C1 segment of cervical spinal cord (tissue), 14 donors: ENCODE data around the gene PDIA3.
A peak's percentile ranks its signal among the peaks of the same experiment; 100 is the strongest.
"Not testable (repeated sequence)": the region's sequence is repeated elsewhere in the genome, so short reads cannot be mapped to it uniquely, and the experiment has no call there.

ENCODE experiments used
- DNase-seq, 14 donors: peaks; one replicate each; lab custom pipeline; 2025; lab: John Stamatoyannopoulos, UW

PDIA3 gene

DNA sequence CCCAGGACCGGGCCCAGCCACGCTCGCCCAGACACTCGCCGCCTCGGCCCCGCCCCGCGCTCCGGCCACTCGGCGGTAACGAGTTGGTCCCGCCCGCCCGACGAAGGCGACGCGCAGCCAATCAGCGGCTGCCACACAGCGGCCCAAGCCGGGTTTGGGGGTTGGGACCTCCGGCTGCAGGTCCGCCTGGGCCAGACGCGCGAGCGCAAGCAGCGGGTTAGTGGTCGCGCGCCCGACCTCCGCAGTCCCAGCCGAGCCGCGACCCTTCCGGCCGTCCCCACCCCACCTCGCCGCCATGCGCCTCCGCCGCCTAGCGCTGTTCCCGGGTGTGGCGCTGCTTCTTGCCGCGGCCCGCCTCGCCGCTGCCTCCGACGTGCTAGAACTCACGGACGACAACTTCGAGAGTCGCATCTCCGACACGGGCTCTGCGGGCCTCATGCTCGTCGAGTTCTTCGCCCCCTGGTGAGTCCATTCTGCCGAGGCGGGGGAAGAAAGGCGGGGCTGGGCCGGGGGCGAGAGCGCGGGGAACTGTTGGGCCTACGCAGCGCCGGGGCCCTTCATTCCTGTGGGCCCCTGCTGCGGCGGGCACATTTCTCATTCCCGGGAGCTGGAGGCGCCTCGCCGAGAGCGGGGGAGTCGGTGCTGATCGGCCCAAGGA, at the start of gene PDIA3:
TSS of gene PDIA3 (plus strand) at position 194 of the 658 bp plus-strand sequence. CDS start at position 296, 102 bp downstream.
- peak; percentile 50 to 96 (median 87) for DNase-seq

DNA sequence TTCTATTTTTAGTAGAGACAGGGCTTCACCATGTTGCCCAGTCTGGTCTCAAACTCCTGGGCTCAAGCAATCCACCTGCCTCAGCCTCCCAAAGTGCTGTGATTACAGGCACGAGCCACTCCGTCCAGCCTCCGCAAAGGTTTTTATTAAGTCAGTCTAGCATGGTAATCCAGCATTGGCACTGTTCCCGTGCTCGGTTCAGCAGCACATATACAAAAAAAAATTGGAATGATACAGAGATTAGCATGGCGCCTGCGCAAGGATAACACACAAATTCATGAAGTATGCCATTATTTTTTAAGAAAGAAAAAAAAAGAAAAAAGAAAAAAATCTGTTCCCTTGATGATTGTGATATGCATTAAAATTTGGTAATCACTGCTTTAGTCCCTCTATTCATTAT, 44.1 kb upstream of the PDIA3 start:
- DNase-seq = peak in 1 of 14 donors; percentile 44

DNA sequence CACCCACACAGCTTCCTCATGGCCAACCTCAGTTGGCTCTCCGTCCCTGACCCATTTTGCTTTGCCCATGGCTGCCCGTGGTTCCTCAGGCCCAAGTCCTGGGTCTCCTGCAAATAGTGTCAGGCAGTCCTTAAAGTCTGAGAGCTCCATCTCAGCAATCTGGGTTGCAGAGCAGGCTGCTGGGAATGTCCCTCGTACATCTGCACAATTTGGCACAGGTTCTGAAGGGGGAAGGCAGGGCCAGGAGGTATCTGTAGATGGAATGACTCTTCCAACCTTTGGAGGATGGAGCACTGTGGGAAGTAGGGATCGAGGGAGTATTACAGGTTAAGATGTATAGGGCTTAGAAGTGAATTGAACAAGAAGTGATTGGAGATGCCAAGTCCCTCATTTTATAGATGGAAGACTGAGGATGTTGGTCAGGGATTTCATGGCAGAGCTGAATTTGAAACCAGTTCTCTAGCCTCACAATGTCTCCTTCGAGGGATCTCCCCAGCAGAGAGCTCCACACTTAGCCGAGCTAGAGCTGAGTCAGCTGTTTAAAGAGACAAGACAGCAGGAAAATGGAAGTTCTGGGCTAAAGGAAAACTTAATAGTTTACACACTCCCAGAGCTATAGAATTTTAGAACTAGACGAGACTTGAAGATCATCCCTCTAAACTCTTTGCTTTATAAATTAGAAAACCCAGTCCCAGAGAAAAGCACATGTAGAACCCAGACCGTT, 43.4 kb upstream of the PDIA3 start:
- DNase-seq = peak in 1 of 14 donors; percentile 27

DNA sequence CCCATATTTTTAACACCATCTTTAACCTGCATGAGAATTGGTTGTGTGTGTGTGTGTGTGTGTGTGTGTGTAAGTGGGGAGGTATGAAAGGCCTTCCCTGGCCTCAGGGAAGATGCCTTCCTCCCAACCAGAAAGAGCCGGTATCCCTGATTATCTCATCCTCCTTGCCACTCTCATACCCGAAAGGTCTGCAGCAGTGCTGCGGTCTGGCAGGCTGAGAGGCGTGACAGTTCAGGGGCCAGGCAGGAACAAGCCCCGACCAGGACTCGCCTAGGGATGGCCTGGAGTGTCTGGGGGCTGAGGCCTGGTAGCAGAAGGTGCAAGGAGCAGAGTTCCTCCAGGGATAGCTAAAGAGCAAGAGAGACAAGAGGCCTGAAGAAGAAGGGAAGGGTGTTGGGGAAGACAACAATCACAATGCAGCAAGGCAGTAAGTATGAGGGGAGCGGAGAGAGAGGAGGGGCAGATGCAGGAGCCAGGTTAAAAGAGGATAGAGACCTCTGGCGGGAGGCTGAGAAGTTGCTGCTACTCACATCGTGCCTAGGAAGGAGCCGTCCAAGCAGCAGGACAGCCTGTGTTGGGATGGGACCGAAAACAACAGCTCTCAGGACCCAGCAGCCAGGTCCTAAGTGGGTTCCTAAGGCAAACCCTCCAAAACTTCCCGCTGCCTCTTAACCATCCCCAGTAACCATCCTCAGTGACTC, 35.7 kb upstream of the PDIA3 start:
- DNase-seq = not testable (repeated sequence)

DNA sequence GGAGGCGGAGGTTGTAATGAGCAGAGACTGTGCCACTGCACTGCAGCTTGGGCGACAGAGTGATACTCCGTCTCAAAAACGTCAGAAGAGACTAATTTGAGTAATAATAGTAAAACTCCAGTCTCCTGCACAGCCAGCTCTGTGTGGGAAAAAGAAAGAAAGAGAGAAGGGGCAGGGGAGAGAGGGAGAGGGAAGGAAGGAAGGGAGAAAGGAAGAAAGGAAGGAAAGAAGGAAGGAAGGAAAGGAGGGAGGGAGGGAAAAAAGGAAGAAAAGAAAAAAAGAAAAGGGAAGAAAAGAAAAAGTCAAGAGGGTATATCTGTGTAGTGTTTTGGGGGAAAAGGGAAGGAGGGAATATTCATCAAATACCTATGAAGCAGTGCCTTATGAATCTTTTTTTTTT, 23.1 kb upstream of the PDIA3 start:
- DNase-seq = no peak

DNA sequence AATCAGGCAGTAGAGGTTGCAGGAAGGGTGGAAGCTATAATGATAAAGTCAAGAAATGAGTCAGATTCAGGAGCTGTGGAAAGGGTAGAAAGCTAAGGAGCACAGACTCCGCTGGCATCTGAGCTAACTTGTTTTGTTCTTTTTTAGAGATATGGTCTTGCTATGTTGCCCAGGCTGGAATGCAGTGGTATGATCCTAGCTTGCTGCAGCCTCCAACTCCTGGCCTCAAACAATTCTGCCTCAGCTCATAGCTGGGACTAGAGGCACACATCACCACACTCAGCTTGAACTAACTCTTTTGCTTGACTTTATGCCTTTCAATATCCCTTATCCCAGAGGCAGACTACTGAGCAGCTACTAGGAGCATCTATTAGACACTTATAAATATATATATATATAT, 19.9 kb upstream of the PDIA3 start:
- DNase-seq = not testable (repeated sequence)

DNA sequence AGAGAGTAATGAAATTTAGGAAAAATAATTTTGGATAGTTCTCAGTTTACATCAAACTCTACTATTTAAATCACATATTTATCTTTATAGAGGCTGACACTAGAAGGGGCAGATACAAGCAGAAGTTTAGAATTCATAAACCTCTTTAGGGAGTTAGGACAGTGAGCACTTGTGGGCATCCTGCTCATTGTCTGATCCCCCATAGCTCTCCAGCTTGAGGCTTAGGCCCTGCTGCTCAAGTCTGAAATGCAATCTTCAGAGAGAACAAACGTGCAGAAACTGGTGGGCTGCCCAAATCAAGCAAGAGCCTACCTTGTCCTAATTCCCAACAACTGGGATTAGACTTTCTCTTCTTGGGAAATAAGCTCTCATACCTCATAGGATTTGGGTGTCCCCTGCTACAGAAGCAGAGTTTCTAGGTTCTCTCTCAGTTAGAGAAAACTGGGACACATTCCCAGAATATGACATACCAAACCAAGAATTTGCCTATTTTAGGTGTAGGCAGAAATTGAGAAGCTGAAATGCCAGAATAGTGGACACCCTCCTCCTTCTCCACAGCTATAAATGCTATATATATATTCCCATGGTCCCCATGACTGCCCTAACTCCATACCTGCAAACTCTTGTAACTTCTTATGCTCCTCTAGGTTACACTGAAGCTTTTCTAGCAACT, 18.0 kb upstream of the PDIA3 start:
- not testable (repeated sequence) for DNase-seq

DNA sequence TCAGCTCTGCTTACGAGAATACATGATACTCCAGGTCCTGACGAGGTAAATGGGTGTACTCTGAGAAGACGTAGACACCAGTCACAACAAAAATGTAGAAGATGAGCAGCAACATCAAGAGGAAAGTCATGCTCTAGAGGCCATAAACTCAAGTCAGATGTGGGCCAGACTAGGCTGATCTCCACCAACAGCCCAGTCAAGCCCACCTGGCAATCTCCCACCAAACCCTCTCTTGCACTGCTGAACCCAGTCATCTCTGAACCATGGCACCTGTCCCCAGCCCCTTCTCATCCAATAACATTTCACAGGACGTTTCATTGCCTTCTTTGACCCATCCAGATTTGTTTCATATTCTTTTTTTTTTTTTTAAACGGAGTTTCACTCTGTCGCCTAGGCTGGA, 10.8 kb upstream of the PDIA3 start:
- DNase-seq = no peak

DNA sequence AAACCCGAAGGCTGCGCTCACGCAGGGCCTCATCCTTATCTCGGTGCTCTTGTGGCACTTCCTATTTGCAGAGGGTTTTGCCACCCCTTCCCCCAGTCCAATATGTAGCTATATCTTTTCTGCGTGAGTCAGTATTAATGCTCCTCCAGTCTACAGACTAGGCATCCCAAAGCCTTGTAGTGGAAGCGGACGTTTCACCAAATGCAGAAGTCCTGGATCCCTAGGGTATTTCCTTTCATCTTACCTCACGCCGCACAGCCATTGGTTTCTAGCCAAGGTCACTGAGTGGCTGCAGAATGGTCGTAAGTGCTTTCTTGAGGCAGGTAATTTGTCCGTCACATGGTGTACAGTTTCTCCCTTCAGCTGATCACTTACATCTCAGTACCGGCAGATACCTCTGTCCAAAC, 668 bp downstream of the PDIA3 start:
- DNase-seq = peak in 3 of 14 donors; percentile 20 to 36 (median 32)

DNA sequence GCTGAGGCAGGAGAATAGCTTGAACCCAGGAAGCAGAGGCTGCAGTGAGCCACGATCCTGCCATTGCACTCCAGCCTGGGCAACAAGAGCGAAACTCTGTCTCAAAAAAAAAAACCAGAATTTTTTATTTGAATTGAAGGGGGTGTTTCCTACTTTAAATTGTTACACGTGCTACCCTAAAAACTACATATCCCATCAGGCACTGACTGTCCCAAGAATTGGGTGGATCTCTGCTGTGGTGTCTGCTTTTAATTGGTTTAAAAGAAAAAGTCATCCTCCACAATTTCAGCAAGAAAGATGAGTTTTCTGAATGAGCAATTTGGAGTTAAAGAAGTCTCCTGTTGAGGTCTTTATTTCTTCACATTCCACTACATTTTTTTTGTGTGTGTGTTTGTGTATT, 2.1 kb downstream of the PDIA3 start:
- no peak for DNase-seq

DNA sequence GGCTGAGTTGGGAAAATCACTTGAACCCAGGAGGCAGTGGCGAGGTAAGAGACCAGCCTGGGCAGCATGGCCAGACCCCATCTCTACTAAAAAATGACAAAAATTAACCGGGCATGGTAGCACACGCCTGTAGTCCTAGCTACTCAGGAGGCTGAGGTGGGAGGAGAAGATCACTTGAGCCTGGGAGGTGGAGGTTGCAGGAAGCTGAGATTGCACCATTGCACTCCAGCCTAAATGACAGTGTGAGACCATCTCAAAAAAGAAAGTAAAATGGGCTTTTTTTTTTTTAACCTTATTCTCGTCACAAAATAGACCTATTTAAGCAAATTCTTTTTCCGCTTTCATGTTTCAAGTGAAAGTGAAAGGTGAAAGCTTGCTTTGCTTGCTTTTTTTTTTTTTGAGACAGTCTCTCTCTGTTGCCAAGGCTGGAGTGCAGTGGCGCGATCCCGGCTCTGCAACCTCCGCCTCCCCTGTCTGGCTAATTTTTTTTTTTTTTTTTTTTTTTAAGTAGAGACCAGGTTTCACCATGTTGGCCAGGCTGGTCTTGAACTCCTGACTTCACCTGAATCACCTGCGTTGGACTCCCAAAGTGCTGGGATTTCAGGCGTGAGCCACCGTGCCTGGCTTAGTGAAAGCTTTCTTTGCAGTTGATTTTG, 3.6 kb downstream of the PDIA3 start:
- no peak for DNase-seq

DNA sequence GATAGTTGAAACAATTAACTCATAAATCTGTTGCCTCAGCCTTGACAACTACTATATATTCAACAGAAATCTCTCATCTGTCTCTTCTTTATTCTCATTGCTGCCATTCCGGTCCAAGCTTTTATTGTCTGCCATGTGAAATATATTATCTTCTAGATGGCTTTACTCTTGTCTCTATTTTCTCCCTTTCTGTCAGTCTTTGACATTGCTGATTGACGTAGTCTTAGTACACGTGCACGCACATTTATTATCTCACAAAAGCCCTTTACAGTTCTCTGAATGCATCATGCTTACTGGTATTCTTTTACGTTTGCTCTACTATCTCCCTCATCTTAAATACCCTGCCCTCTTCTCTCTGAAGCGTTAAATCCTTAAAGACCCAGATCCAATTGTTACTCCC, 5.6 kb downstream of the PDIA3 start:
- no peak for DNase-seq

DNA sequence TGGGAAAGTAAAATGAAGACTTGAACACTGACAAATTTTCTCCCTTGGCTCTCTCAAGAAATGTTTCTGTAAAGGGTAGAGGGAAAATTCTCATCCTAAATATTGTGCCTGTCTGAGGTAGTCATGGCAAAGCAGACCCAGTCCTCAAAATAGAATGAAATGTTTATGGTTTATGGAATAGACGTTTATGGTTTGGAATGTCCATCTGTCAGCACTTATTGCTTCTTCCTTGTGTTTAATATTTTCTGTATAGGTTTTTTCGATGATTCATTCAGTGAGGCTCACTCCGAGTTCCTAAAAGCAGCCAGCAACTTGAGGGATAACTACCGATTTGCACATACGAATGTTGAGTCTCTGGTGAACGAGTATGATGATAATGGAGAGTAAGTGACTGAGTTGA, 16.6 kb downstream of the PDIA3 start:
- no peak for DNase-seq

DNA sequence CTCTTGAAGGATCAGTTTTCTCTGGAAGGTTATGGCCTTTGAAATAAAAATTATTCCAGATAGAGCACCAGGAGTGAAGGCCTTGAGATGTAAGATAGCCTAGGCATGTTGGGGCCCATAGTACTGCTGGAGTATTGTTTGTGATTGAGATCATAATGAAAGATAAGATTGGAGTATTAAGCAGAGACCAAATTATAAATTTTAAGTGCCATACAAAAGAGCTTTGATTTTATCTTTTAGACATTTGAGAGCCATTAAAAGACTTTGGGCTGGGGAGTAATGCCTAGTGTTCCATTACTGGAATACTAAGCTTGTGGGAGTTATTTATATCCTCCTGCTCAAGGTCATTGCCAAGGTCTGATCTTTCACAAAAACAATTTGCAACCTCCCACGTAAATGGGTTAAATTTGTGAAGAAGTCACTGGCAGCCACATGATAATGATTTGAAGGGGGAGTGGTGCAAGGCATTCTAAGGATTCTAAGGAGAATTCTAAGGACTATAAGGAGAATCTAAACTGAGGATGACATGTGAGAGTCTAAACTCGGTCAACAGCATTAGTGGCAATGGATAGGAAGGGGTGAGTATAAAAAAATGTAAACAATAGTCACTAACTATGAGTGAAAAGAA, 17.7 kb downstream of the PDIA3 start:
- no peak for DNase-seq

DNA sequence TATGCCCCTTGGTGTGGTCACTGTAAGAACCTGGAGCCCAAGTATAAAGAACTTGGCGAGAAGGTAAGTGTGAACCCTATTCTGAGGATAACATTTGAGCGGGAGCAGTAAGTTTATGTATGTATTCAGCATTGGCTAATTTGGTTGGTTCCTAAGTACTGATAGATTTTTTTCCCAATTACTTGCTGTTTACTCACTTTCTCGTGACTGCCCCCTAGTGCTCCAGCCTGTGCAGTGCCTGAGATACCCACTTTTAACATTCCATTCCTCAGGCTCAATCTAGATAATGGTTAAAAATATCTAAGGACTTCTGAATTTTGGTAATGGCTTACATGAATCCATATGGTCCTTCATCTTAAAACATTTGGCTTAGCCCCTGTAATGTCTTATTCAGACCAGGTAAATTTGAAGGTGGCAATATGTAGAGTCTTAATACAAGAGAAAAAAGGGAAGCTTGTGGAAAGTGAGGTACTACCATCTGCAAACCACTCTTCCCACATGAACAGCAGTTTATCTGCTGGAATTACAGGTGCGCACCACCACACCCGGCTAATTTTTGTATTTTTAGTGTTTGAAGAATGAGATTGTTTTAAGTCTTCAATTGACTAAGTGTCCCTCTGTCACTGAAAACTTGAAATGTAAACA, 23.5 kb downstream of the PDIA3 start:
- peak in 2 of 14 donors; percentile 6 to 29 for DNase-seq

DNA sequence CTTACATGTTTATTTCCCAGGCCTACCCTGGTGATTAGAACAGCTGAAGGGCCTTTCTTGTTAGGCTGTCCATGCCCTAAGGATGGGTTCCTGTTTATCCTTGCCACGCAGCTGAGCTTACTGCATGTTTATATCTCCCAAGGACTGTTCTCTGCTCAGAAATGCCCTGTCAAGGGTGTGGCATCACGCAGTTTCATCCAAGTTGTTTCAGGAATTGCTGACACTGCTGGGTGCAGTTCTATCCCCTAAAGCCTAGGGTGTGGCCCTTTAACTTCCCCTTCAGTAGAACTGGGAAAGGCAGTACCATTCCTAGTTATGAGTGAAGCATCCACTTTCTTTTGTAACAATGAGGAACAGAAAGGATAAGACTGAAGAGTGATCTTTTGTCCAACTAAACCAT, 25.6 kb downstream of the PDIA3 start:
- no peak for DNase-seq

DNA sequence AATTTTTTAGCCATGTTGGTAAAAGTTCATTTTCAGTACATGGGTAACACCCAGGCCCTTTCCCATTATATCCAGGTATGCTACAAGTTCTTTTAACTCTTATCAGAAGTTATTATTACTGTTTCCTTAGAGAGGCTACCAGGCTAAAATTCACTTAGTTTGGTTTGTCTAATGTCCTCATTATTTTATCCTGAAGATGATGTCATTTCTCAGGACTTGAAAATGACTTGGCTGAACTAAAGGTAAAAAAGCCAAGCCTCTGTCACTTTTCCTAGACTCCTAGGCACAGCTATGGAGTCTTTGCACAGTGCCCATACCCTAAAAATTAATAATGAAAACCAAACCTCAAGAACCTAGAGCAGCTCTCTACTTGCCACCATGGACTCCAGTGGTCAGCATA, 26.4 kb downstream of the PDIA3 start:
- no peak for DNase-seq

DNA sequence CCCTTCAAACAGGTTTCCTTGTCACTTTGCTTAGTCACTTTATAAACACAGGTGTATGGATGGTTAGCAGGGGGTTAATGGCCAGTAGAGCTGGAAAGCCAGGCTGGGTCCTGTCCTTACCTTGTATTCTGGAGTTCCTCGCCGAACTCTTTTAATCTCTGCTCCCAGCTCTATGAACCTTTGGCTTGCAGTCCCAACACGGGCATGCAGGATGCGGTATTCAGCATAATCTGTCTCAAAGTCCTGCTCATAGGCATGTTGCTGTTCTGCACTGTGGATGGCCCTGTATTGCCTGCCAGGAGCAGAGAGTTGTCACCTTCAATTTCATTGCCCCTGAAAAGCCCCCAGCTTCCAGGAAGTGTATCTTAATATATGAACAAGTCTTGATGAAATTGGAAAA, 27.8 kb downstream of the PDIA3 start:
- no peak for DNase-seq

DNA sequence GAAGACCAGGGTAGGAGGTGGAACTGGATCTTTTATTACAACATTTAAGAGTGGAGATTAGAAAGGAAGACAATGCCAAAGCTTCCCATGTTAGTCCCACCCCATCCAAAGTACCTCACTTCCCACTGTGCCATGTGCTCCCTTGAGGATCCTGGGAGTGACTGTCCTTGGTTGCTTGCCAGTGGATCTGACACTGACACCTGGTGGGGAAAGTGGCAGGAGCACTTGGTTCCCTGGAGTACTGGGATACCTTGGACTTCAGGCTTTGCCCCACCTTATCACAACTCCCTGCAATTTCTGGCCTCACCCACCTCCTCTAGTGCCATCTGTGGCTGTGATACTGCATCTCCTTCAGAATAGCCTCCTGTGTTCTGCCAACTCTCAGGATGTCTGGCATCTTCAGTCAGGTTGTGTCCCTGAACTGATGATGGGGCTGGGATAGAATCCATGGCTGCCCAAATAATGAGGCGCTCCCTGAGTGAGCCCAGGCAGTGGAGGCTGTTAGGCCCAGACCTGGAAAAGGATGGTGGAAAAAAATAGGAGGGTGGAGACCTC, 29.2 kb downstream of the PDIA3 start:
- peak in 1 of 14 donors; percentile 60 for DNase-seq

DNA sequence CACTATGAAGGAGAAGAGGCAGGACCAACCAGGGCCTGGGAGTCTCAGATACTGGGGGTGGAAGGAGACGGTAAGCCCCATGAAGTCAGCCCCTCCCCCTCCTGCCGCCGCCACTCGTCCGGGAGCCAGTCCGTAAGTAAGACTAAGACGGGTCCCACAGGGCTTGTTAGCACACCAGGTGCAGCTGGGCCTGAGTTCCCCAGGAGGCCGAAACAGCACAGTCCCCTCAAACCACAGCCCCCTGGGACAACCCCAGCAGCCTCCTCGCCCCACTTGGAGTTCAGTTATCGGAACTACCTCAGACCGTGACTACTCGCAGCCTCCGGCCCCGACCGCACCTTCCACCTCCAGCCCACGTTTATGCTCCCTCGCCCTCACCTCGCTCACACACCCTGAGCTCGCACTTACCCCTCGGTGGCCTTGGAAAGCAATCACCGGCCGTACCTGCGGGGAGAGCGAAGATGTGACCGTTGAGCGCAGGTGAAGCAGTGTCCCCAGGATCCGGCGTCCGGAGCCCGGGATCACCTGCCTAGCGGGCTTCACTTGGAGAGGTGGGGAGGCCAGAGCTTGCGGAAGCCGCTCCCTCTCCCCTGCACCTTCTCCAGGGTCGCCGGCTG, 30.0 kb downstream of the PDIA3 start:
- peak in 2 of 14 donors; percentile 38 to 59 for DNase-seq
